Measurements from ENCODE around the gene ADK. TPM values are rescaled to one million over a fixed set of nuclear protein-coding genes. Genes with fewer than 3 reads are reported as not detected.

Gene ADK
- total and polyA plus RNA-seq, 2 experiments from 2014 or later: 39.9 to 53.0 TPM

- H4K20me1 ChIP-seq (replicated peaks; ENCODE audit: insufficient read depth): no peaks in the 10 kb centered on the region
- no peaks in the 10 kb centered on the region for H3F3A ChIP-seq (replicated peaks; ENCODE audit: low read depth)
- no peaks in the 10 kb centered on the region for H3K27me3 Mint-ChIP-seq (ENCODE audit: insufficient read depth, low read depth, poor library complexity)
- H3K4me1 Mint-ChIP-seq: peaks cover 41% of the 10 kb centered on the region
- TF ChIP-seq CTCF (conservative IDR thresholded peaks at IDR 0.05; ENCODE audit: low read depth in 2 of 2) (no peak), NANOG (IDR thresholded peaks at IDR 0.05; ENCODE audit: borderline replicate concordance) (no peak), ZNF114 (CRISPR knock-in tag; IDR thresholded peaks at IDR 0.05) (no peak), EZH2phosphoT487 (IDR thresholded peaks at IDR 0.05; ENCODE audit: unreplicated experiment) (no peak), JUNB (IDR thresholded peaks at IDR 0.05; ENCODE audit: unreplicated experiment) (no peak), ZNF331 (CRISPR knock-in tag; IDR thresholded peaks at IDR 0.05; ENCODE audit: low read depth) (no peak), POLR2AphosphoS5 (IDR thresholded peaks at IDR 0.05; ENCODE audit: low read depth) (no peak), EZH2 (IDR thresholded peaks at IDR 0.05; ENCODE audit: low read depth, unreplicated experiment) (no peak), CREB1 (CRISPR knock-in tag; IDR thresholded peaks at IDR 0.05; ENCODE audit: low read depth) (no peak), ETS1 (IDR thresholded peaks at IDR 0.05) (no peak), STAT1 (IDR thresholded peaks at IDR 0.05; ENCODE audit: unreplicated experiment) (no peak), REST (IDR thresholded peaks at IDR 0.05; ENCODE audit: unreplicated experiment) (no peak), ZNF462 (CRISPR knock-in tag; IDR thresholded peaks at IDR 0.05) (no peak)
- H3K36me3 Mint-ChIP-seq (ENCODE audit: low read depth): no peaks in the 10 kb centered on the region
- no peaks in the 10 kb centered on the region for H3K36me3 ChIP-seq (ENCODE audit: insufficient read depth)
- no peaks in the 10 kb centered on the region for H3K9me3 Mint-ChIP-seq
- no peak overlapping the region for H3K27ac Mint-ChIP-seq
- ATAC-seq (no peak), DNase-seq (ENCODE audit: low spot score) (no peak)
- H3K4me3 ChIP-seq: no peak overlapping the region
- no peaks in the 10 kb centered on the region for H3K9me2 ChIP-seq (ENCODE audit: insufficient read depth)
- H3K4me2 ChIP-seq: no peak overlapping the region; the same call in none of the 2 replicates
- H3K27me3 ChIP-seq (ENCODE audit: insufficient read depth): no peaks in the 10 kb centered on the region
- H3K4me3 Mint-ChIP-seq: peak overlapping the region; percentile 14; the same call in 2 of the 3 replicates
- peaks cover 61% of the 10 kb centered on the region for H3K79me2 ChIP-seq (replicated peaks; ENCODE audit: insufficient read depth)
- no peak overlapping the region for H3K27ac ChIP-seq (ENCODE audit: low read depth)
- no peak overlapping the region for H2AFZ ChIP-seq
- peaks cover 35% of the 10 kb centered on the region for H3K4me1 ChIP-seq (ENCODE audit: insufficient read depth)
Measured at GRCh38 chr10:74178042-74178791, 27.2 kb downstream of the ADK start.
